Spleen (tissue), 7 donors: ENCODE results near the gene LRRC40.

ENCODE experiments used
- POLR2A ChIP-seq, 3 donors: fragments of 450-650 bp; IDR thresholded peaks; one replicate each; pipeline ENCODE4 v1.5.1; 2017; ENCODE audit warnings: antibody characterized with exemption in 3 of 3, mild to moderate bottlenecking in 1 of 3
- TF ChIP-seq, protein P1 (sequence below), 11 experiments: fragments of 200-600 bp in 7 of 11; fragments of 450-650 bp in 4 of 11; sonication (generic) in 4 of 11; IDR thresholded peaks in 8 of 11; conservative IDR thresholded peaks in 3 of 11; 1 replicate in 7 of 11; 2 replicates in 4 of 11; pipeline versions ENCODE4 v1.4.0 to v1.8.0; 2016 to 2021; ENCODE audit warnings: antibody characterized with exemption in 11 of 11, inconsistent platforms in 4 of 11, mild to moderate bottlenecking in 1 of 11
- donor health status: DM: no; HTN: no; CAD: no; lungs with moderate emphysema.
- donor health status: DM: no; HTN: no; CAD: no.
- donor health status: DM: no; HTN: no; CAD: no.

DNA sequence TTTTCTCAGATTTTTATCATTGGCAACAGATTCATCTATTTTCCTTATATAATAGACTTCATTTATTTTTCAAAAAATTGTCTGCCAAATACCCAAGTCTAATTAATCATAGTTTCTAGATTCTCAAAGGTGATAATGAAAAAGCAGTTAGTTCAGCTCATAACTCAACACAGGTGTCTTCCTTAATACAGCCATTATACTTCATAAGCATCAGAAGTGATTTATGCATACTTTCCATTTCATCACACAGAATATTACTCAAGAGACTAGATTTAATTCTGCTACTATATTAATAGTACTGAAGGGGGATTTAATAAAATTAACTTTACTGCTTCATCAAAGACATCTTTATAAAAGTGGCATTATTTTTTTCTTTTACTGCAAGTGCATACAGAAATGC is 34.6 kb upstream of the LRRC40 start:
- TF ChIP-seq, protein P1, sequence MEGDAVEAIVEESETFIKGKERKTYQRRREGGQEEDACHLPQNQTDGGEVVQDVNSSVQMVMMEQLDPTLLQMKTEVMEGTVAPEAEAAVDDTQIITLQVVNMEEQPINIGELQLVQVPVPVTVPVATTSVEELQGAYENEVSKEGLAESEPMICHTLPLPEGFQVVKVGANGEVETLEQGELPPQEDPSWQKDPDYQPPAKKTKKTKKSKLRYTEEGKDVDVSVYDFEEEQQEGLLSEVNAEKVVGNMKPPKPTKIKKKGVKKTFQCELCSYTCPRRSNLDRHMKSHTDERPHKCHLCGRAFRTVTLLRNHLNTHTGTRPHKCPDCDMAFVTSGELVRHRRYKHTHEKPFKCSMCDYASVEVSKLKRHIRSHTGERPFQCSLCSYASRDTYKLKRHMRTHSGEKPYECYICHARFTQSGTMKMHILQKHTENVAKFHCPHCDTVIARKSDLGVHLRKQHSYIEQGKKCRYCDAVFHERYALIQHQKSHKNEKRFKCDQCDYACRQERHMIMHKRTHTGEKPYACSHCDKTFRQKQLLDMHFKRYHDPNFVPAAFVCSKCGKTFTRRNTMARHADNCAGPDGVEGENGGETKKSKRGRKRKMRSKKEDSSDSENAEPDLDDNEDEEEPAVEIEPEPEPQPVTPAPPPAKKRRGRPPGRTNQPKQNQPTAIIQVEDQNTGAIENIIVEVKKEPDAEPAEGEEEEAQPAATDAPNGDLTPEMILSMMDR (IDR thresholded peaks at IDR 0.05 in 8 of 11, conservative IDR thresholded peaks at IDR 0.05 in 3 of 11): no peak
- no peak for TF ChIP-seq POLR2A (IDR thresholded peaks at IDR 0.05)
